WTC11 (cell line): ENCODE results near the gene NTSR1. TPM values are rescaled to one million over a fixed set of nuclear protein-coding genes. Genes with fewer than 3 reads are reported as not detected.

ENCODE experiments used
- ATAC-seq: fragments of 200-7000 bp; cut with Tn5 transposase; 2 replicates; pipeline ENCODE4 v1.10.0; 2021; ENCODE audit warnings: mild to moderate bottlenecking, moderate library complexity
- CTCF ChIA-PET: fragments of 300-600 bp; sonication (Branson Sonifier 250); formaldehyde crosslinking; loops from one replicate; lab custom pipeline; 2021; ENCODE audit warnings: antibody characterized with exemption; lab: Charles Lee
- POLR2A ChIA-PET: fragments of 350-600 bp; sonication (Branson Sonifier 250); formaldehyde crosslinking; loops from one replicate; lab custom pipeline; 2021; ENCODE audit warnings: antibody characterized with exemption; lab: Charles Lee
- DNase-seq: peaks from one replicate; pipeline ENCODE4 v3.0.0; 2021; ENCODE audit warnings: low spot score
- H3K27ac Mint-ChIP-seq: 2 replicates; pipeline ENCODE4 v1.8.0; 2021; ENCODE audit warnings: mixed read lengths
- H3K27me3 Mint-ChIP-seq: 2 replicates; pipeline ENCODE4 v1.8.0; 2021; ENCODE audit warnings: low read depth, mild to moderate bottlenecking, moderate library complexity, mixed read lengths
- H3K36me3 Mint-ChIP-seq: 2 replicates; pipeline ENCODE4 v1.8.0; 2021; ENCODE audit warnings: mixed read lengths
- H3K4me1 Mint-ChIP-seq: 2 replicates; pipeline ENCODE4 v1.8.0; 2022; ENCODE audit warnings: mixed read lengths
- H3K4me3 Mint-ChIP-seq: 2 replicates; pipeline ENCODE4 v1.8.0; 2021; ENCODE audit warnings: mild to moderate bottlenecking, moderate library complexity, mixed read lengths
- H3K9me3 Mint-ChIP-seq: 2 replicates; pipeline ENCODE4 v1.8.0; 2021; ENCODE audit warnings: mixed read lengths
- ATF1 ChIP-seq: sonication (generic); formaldehyde crosslinking; IDR thresholded peaks from 2 replicates; pipeline ENCODE4 v1.8.1; 2023; ENCODE audit warnings: mild to moderate bottlenecking, moderate library complexity, missing genetic modification reagents
- ESRRA ChIP-seq: sonication (generic); formaldehyde crosslinking; IDR thresholded peaks from 2 replicates; pipeline ENCODE4 v1.8.1; 2022; ENCODE audit warnings: mild to moderate bottlenecking, missing genetic modification reagents, borderline replicate concordance
- ETV6 ChIP-seq: sonication (generic); formaldehyde crosslinking; IDR thresholded peaks from 2 replicates; pipeline ENCODE4 v1.8.1; 2022; ENCODE audit warnings: mild to moderate bottlenecking, missing genetic modification reagents
- FOXJ3 ChIP-seq: sonication (generic); formaldehyde crosslinking; IDR thresholded peaks from 2 replicates; pipeline ENCODE4 v1.9.0; 2021; ENCODE audit warnings: missing genetic modification reagents, mild to moderate bottlenecking, borderline replicate concordance
- FOXP1 ChIP-seq: sonication (generic); formaldehyde crosslinking; IDR thresholded peaks from 2 replicates; pipeline ENCODE4 v1.8.0; 2022; ENCODE audit warnings: missing genetic modification reagents, mild to moderate bottlenecking, moderate library complexity, borderline replicate concordance
- NFYB ChIP-seq: sonication (generic); formaldehyde crosslinking; conservative IDR thresholded peaks from 2 replicates; pipeline ENCODE4 v1.8.0; 2022; ENCODE audit warnings: low read depth, missing genetic modification reagents
- NR1H2 ChIP-seq: sonication (generic); formaldehyde crosslinking; IDR thresholded peaks from 2 replicates; pipeline ENCODE4 v1.9.0; 2021; ENCODE audit warnings: mild to moderate bottlenecking, moderate library complexity, missing genetic modification reagents
- NR2C2 ChIP-seq: sonication (generic); formaldehyde crosslinking; IDR thresholded peaks from 2 replicates; pipeline ENCODE4 v1.8.0; 2022; ENCODE audit warnings: mild to moderate bottlenecking, missing genetic modification reagents
- OVOL2 ChIP-seq: fragments of 250-450 bp; sonication (Bioruptor Pico); IDR thresholded peaks from 2 replicates; pipeline ENCODE4 v1.9.0; 2021; ENCODE audit warnings: mild to moderate bottlenecking, borderline replicate concordance
- RORB ChIP-seq: fragments of 250-450 bp; sonication (Bioruptor Pico); IDR thresholded peaks from 2 replicates; pipeline ENCODE4 v1.9.0; 2021; ENCODE audit warnings: mild to moderate bottlenecking
- SMAD3 ChIP-seq: sonication (generic); formaldehyde crosslinking; IDR thresholded peaks from 2 replicates; pipeline ENCODE4 v1.8.0; 2022; ENCODE audit warnings: missing genetic modification reagents, mild to moderate bottlenecking, borderline replicate concordance
- TEAD4 ChIP-seq: sonication (generic); formaldehyde crosslinking; IDR thresholded peaks from 2 replicates; pipeline ENCODE4 v1.8.0; 2022; ENCODE audit warnings: mild to moderate bottlenecking, missing genetic modification reagents
- ZBTB21 ChIP-seq: sonication (generic); formaldehyde crosslinking; IDR thresholded peaks from 2 replicates; pipeline ENCODE4 v1.8.1; 2023; ENCODE audit warnings: mild to moderate bottlenecking, missing genetic modification reagents, borderline replicate concordance
- ZNF121 ChIP-seq: sonication (generic); formaldehyde crosslinking; IDR thresholded peaks from 2 replicates; pipeline ENCODE4 v1.8.0; 2023; ENCODE audit warnings: missing genetic modification reagents
- ZNF232 ChIP-seq: sonication (generic); formaldehyde crosslinking; IDR thresholded peaks from 2 replicates; pipeline ENCODE4 v1.8.0; 2022; ENCODE audit warnings: mild to moderate bottlenecking, missing genetic modification reagents
- ZNF263 ChIP-seq: sonication (generic); formaldehyde crosslinking; IDR thresholded peaks from 2 replicates; pipeline ENCODE4 v1.8.1; 2022; ENCODE audit warnings: low read depth, mild to moderate bottlenecking, moderate library complexity, missing genetic modification reagents
- ZNF317 ChIP-seq: sonication (generic); formaldehyde crosslinking; IDR thresholded peaks from 2 replicates; pipeline ENCODE4 v1.8.1; 2023; ENCODE audit warnings: low read depth, mild to moderate bottlenecking, moderate library complexity, missing genetic modification reagents, borderline replicate concordance
- ZNF396 ChIP-seq: fragments of 250-450 bp; sonication (Bioruptor Pico); IDR thresholded peaks from 2 replicates; pipeline ENCODE4 v1.8.0; 2021; ENCODE audit warnings: mild to moderate bottlenecking, moderate library complexity, borderline replicate concordance
- total RNA-seq: library from RNA; stranded (reverse); gene quantifications from 3 replicates; pipeline ENCODE4 v1.2.3, GENCODE V29; 2021
- TF ChIP-seq, protein P1 (sequence below): fragments of 250-450 bp; sonication (Bioruptor Pico); IDR thresholded peaks from 2 replicates; pipeline ENCODE4 v1.9.0; 2021; ENCODE audit warnings: mild to moderate bottlenecking
- TF ChIP-seq, protein P2 (sequence below): sonication (generic); formaldehyde crosslinking; IDR thresholded peaks from 2 replicates; pipeline ENCODE4 v1.8.1; 2022; ENCODE audit warnings: mild to moderate bottlenecking, missing genetic modification reagents, moderate library complexity, borderline replicate concordance
- TF ChIP-seq, protein P3 (sequence below): sonication (generic); formaldehyde crosslinking; IDR thresholded peaks from 2 replicates; pipeline ENCODE4 v1.8.0; 2022; ENCODE audit warnings: mild to moderate bottlenecking, missing genetic modification reagents
- TF ChIP-seq, protein P4 (sequence below): sonication (generic); formaldehyde crosslinking; IDR thresholded peaks from 2 replicates; pipeline ENCODE4 v1.8.0; 2022; ENCODE audit warnings: mild to moderate bottlenecking, missing genetic modification reagents
- TF ChIP-seq, protein P5 (sequence below): fragments of 250-450 bp; sonication (Bioruptor Pico); conservative IDR thresholded peaks from 2 replicates; pipeline ENCODE4 v1.9.0; 2021; ENCODE audit warnings: mild to moderate bottlenecking

NTSR1 gene
- total RNA-seq, 1 experiment from 2014 or later = 0.63 TPM

DNA sequence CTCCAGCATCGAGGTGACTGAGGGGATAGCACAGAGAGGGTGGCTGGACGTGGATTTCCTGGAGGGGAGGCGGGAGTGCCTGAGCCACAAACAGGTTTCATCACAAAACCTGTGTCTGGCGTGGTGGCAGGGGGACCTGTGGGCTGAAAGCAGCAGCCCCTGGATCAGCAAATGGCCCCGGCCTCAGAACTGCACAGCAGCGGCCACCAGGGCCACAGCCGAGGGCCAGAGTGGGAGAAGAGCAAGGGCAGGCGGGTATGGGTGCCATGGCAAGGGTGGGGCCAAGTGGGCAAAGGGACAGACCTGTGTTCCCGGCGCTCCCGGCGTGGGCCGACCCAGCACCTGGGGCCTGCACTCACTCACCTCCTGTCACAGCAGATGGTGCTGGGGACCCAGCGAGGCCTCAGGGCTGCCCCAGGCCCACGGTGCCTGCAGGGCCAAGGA is 19.0 kb downstream of the NTSR1 start:
- ChIA-PET CTCF (interaction anchor here (1.6 kb wide), 1 partner anchor 64 kb away, joined by 6 read pairs; no protein-coding TSS in a partner anchor), POLR2A (no interaction called here)
- Mint-ChIP-seq H3K27ac (no peak overlapping the region), H3K4me3 (no peak overlapping the region), H3K36me3 (no peaks in the 10 kb centered on the region), H3K9me3 (no peaks in the 10 kb centered on the region; the same call in 1 of the 2 replicates), H3K27me3 (peaks cover under 1% of the 10 kb centered on the region), H3K4me1 (no peaks in the 10 kb centered on the region)
- TF ChIP-seq RORB (CRISPR knock-in tag) = no peak
- no peak for TF ChIP-seq FOXJ3 (CRISPR knock-in tag)
- TF ChIP-seq, protein P1, sequence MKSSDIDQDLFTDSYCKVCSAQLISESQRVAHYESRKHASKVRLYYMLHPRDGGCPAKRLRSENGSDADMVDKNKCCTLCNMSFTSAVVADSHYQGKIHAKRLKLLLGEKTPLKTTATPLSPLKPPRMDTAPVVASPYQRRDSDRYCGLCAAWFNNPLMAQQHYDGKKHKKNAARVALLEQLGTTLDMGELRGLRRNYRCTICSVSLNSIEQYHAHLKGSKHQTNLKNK = no peak
- TF ChIP-seq ZNF263 (CRISPR knock-in tag) = no peak
- TF ChIP-seq ZNF317 (CRISPR knock-in tag) = no peak
- no peak for TF ChIP-seq ETV6 (CRISPR knock-in tag)
- TF ChIP-seq FOXP1 (CRISPR knock-in tag) = no peak
- TF ChIP-seq, protein P2, sequence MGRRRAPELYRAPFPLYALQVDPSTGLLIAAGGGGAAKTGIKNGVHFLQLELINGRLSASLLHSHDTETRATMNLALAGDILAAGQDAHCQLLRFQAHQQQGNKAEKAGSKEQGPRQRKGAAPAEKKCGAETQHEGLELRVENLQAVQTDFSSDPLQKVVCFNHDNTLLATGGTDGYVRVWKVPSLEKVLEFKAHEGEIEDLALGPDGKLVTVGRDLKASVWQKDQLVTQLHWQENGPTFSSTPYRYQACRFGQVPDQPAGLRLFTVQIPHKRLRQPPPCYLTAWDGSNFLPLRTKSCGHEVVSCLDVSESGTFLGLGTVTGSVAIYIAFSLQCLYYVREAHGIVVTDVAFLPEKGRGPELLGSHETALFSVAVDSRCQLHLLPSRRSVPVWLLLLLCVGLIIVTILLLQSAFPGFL = no peak
- TF ChIP-seq SMAD3 = no peak
- no peak for TF ChIP-seq ATF1 (CRISPR knock-in tag)
- no peak for TF ChIP-seq NR2C2 (CRISPR knock-in tag)
- no peak for TF ChIP-seq ZNF232
- TF ChIP-seq, protein P3, sequence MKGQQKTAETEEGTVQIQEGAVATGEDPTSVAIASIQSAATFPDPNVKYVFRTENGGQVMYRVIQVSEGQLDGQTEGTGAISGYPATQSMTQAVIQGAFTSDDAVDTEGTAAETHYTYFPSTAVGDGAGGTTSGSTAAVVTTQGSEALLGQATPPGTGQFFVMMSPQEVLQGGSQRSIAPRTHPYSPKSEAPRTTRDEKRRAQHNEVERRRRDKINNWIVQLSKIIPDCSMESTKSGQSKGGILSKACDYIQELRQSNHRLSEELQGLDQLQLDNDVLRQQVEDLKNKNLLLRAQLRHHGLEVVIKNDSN (CRISPR knock-in tag) = no peak
- DNase-seq (no peak), ATAC-seq (no peak)

DNA sequence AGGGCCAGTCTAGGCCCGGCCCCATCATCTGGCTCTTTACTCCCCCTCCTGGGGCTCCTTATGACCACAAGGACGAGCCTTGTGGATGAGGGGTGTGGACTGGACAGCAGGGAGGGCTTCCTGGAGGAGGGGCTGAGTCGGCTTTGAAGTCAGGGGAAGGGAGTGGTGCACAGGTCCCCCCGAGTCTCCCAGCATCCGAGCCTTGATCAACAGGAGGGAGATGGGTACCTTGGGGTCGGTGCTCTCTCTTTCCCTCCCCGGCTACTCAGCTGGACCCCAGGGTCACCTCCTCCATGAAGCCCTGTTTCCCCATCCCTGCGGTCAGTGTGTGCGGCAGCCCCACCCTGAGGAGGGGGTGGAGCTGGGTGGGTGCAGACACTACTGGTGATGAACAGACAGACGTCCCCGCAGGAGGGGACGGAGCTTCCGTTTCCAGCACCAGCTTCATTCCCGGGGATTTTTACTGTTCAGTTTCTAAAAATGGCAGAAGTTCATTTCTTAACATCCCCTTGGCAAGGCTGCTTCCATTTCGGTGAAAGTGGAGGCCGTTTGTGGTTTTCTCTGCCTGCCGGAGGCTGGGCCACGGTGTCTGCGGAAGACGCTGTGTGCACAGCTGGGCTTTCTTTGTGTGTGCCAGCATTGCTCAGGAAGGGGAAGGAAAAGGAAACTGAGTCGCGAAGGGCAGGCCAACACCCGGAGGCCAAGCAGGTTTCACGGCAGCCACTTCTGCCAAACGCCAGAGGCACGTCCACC is 19.6 kb downstream of the NTSR1 start:
- no peak for DNase-seq
- POLR2A ChIA-PET = no interaction called here
- H3K4me1 Mint-ChIP-seq = no peaks in the 10 kb centered on the region
- CTCF ChIA-PET = interaction anchor here (1.6 kb wide), 1 partner anchor 63 kb away, joined by 6 read pairs; no protein-coding TSS in a partner anchor
- H3K9me3 Mint-ChIP-seq = no peaks in the 10 kb centered on the region
- H3K36me3 Mint-ChIP-seq = no peaks in the 10 kb centered on the region
- no peak overlapping the region for H3K4me3 Mint-ChIP-seq
- peaks cover 5% of the 10 kb centered on the region for H3K27me3 Mint-ChIP-seq
- H3K27ac Mint-ChIP-seq = no peak overlapping the region
- no peak for ATAC-seq
- TF ChIP-seq NR1H2 (no peak), ESRRA (CRISPR knock-in tag) (no peak), TEAD4 (CRISPR knock-in tag) (no peak), ZNF121 (CRISPR knock-in tag) (no peak), OVOL2 (no peak), ETV6 (CRISPR knock-in tag) (no peak), ZBTB21 (no peak)
- TF ChIP-seq, protein P3 (CRISPR knock-in tag) = no peak

DNA sequence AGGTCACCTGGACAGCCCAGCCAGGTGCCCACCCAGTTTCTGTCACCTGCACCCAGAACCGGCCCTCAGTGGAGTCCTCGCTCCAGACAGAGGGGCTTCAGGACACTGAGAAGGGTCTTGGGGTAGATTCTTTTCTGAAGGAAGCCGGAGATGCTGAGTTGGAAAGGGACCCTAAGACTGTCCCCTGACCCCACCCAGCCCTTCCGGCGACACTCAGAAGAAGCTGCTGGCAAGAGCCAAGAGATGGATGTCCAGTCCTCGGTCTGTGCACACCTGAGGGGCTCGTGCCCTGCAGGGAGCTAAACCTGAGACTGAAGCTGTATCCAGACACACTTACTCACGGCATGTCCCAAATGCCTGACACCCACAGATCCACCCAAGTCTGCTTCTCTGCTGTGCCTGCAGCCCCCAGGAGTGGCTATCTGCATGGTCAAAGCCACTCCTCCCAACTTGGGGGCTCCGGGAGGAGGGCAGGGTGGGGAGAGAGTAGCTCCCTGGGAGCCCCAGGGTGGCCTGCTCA is 20.2 kb downstream of the NTSR1 start:
- Mint-ChIP-seq H3K27me3 (peaks cover 8% of the 10 kb centered on the region), H3K36me3 (no peaks in the 10 kb centered on the region), H3K4me1 (no peaks in the 10 kb centered on the region), H3K27ac (no peak overlapping the region), H3K4me3 (no peak overlapping the region), H3K9me3 (no peaks in the 10 kb centered on the region)
- CTCF ChIA-PET = interaction anchor here (0.9 to 1.6 kb wide), 3 partner anchors 12 to 62 kb away, joined by 3 to 6 read pairs (median 3); no protein-coding TSS in a partner anchor
- POLR2A ChIA-PET = no interaction called here
- no peak for DNase-seq
- ATAC-seq = no peak
- TF ChIP-seq, protein P4, sequence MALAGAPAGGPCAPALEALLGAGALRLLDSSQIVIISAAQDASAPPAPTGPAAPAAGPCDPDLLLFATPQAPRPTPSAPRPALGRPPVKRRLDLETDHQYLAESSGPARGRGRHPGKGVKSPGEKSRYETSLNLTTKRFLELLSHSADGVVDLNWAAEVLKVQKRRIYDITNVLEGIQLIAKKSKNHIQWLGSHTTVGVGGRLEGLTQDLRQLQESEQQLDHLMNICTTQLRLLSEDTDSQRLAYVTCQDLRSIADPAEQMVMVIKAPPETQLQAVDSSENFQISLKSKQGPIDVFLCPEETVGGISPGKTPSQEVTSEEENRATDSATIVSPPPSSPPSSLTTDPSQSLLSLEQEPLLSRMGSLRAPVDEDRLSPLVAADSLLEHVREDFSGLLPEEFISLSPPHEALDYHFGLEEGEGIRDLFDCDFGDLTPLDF (CRISPR knock-in tag) = no peak
- no peak for TF ChIP-seq NR1H2
- TF ChIP-seq, protein P5, sequence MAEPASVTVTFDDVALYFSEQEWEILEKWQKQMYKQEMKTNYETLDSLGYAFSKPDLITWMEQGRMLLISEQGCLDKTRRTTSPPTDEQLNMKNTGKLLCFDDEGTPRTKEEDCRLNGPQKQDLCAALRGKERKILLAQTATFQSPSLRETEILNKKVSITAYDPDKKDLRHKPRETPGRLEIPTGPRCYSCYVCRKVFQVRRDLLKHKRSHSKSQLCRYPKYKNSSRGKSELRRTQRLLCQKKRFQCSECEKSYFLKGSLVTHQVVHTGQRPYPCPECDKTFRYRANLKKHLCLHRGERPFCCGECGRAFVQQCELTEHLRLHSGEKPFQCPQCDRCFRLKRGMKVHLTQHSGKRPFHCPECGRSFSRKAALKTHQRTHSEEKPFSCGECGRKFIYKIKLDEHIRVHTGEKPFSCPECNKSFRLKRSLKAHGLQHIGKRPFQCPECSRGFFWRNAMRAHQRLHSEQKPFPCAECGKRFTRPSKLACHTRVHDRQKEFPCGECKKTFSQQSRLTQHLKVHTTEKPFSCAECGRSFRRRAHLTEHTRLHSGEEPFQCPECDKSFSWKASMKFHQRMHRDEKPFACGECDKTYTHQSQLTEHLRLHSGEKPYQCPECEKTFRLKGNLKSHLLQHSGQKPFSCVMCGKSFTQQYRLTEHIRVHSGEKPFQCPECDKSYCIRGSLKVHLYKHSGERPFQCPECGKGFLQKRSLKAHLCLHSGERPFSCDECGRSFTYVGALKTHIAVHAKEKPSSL (CRISPR knock-in tag) = no peak
- no peak for TF ChIP-seq NFYB
- TF ChIP-seq ZNF396 (CRISPR knock-in tag) = no peak
